SK-N-DZ (cell line): Measurements from ENCODE around the gene ST7. TPM values are rescaled to one million over a fixed set of nuclear protein-coding genes. Genes with fewer than 3 reads are reported as not detected.
"Not testable (repeated sequence)": the region's sequence is repeated elsewhere in the genome, so short reads cannot be mapped to it uniquely, and the experiment has no call there.

ENCODE experiments used
- DNase-seq: peaks from one replicate; pipeline ENCODE4 v3.0.0-alpha.2; 2015; ENCODE audit warnings: low spot score
- polyA plus RNA-seq, 2 experiments: library from polyadenylated mRNA; depleted of rRNA; stranded (reverse); fragments of >200 nt; gene quantifications; 2 replicates each; pipeline ENCODE4 v1.2.3, GENCODE V29; 2014

ST7 gene, protein sequence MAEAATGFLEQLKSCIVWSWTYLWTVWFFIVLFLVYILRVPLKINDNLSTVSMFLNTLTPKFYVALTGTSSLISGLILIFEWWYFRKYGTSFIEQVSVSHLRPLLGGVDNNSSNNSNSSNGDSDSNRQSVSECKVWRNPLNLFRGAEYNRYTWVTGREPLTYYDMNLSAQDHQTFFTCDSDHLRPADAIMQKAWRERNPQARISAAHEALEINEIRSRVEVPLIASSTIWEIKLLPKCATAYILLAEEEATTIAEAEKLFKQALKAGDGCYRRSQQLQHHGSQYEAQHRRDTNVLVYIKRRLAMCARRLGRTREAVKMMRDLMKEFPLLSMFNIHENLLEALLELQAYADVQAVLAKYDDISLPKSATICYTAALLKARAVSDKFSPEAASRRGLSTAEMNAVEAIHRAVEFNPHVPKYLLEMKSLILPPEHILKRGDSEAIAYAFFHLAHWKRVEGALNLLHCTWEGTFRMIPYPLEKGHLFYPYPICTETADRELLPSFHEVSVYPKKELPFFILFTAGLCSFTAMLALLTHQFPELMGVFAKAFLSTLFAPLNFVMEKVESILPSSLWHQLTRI
- 7.6 and 19.4 TPM in 2 replicates for polyA plus RNA-seq (2014; cell fraction: cytosol; rRNA removed)
- 8.6 and 14.3 TPM in 2 replicates for polyA plus RNA-seq (2014; cell fraction: nucleus; rRNA removed)

GRCh38 chr7:116953372-116953905 is at the start of gene ST7:
ST7 (plus strand) TSS chr7:116953501; CDS start chr7:116953541, 40 bp downstream.
- DNase-seq: peak; percentile 55

- no peak for DNase-seq
Observed at GRCh38 chr7:116906391-116906790, 46.9 kb upstream of the ST7 start.

- DNase-seq: no peak
Observed at GRCh38 chr7:116910383-116910782, 42.9 kb upstream of the ST7 start.

DNA sequence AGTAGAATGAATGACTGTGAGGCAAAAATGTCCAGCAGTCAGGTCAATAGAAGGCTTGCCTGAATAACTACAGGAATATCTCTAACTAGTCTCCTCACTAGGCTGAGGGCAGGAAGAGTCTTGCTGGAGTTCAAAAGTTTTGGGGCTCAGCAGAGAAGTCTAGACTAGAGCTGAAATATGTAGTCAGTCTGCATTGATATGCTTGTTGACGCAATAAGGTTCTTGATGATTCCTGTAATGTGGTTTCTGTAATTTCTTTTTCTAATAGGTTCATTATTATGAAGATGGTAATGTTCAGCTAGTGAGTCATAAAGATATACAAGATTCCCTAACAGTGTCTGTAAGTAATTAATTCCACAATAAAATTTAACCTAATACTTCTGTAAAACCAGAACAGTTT is 41.5 kb upstream of the ST7 start:
- DNase-seq: no peak

DNA sequence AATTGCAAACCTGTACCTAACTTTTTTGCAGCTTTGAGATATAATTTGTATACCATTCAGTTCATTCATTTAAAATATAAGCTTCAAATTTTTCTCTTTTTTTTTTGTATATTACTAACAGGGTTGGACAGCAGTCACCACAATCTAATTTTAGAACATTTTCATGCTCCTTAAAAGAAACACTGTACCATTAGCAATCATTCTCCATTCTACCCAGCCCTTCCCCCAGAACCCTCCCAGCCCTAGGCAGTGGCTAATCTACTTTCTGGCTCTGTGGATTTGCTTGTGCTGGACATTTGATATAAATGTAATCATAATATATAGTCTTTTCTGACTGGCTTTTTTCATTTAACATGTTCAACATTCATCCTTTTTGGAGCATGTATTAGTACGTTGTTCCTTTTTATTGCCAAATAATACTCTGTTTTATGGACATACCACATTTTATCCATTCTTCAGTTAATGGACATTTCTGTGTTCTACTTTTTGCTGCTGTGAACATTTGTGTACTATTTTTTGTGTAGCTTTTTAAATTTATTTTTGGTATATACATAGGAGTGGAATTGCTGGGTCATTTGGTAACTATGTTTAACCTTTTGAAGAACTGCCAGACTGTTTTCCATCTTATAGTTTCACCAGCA is 40.9 kb upstream of the ST7 start:
- DNase-seq: no peak

DNA sequence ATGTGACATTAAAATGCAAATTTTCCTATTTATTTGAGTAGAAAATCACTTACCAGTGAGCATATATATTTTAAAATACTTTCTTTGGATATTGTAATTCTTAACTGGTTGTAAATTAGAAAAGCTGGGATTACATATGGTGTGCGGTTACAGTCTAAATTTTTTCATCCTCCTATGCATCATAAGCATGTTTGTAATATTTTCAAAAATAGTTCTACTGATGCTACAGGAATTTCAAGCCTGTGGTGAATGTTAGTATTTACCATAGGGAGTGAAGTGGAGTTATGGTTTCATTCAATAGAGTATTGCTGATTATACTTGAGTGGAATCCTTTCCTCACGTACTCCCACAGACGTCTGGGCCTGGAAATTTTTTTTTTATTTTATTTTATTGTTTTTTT is 34.6 kb upstream of the ST7 start:
- DNase-seq: no peak

GRCh38 chr7:116920359-116920758 is 32.9 kb upstream of the ST7 start:
- no peak for DNase-seq

DNA sequence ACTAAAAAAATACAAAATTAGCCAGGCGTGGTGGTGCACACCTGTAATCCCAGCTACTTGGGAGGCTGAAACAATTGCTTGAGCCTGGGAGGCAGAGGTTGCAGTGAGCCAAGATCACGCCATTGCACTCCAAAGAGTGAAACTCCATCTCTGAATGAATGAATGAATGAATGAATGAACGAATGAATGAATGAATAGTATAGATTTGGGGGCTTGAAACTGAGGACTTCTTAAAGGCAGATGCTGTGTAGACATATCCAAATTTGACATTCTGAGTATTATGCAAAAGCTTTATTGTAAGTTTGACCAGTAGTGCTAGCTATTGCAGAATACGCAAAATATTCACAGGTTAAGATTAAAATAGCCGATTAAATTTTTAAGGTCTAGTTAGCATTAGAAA is 30.8 kb upstream of the ST7 start:
- DNase-seq: no peak

- no peak for DNase-seq
Observed at GRCh38 chr7:116924741-116925140, 28.6 kb upstream of the ST7 start.

DNA sequence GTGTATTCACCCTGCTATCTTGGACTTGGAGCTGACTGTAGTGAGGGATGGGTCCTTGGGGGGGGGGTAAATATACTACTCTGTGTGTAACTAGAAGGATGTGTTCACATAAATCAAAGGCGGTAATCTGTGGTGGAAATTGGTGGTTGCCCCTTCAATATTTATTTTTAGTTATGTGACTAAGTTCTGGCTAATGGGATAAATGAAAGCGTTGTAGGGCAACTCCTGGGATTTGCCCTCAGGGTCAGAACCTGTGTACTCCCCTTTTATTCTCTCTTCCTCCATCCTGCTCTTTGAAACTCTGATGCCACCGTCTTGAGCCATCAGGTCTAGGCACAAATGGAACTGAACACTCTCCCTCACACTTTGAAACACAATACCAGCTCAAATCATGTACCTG is 24.3 kb upstream of the ST7 start:
- DNase-seq: no peak

DNA sequence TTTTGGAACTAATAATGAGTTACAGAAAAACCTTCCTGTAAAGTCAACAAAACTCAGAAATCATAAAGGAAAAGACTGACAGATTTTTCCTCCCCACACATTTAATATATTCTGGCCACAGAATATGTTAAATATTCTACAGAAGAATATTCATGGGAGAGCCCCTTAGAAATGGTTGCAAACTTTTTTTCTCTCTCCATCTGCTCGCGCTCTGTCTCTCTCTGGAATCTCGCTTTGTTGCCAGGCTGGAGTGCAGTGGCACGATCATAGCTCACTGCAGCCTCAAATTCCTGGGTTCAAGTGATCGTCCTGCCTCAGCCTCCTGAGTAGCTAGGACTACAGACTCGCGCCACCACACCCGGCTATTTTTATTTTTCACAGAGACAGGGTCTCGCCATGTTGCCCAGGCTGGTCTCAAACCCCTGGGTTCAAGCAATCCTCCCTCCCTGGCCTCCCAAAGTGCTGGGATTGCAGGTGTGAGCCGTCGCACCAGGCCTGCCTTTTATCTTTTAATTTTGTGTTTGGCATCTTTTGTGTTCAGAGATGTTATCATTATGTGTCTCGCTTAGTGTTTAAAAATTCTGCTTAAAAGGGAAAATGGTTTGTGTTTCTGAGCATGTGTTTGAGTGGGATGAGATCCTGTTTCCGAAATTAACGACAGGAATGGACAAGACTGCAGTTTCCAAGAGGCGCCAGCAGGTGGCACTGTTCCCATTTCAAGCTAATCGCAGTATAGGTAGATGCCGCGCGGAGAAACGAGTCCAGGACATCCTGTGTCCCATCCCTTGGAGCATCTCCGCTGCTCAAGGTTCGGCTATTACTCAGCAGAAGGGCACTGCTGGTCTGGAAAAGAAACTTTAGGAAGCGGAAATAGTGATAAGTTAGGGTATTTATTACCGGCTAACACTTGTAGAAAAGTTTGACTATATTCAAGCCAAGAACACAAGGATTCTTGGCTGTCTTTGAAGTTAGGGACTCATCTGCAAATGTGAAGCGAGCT is 23.1 kb upstream of the ST7 start:
- DNase-seq: peak; percentile 82

- DNase-seq: no peak
Observed at GRCh38 chr7:116932566-116932965, 20.7 kb upstream of the ST7 start.

- no peak for DNase-seq
Observed at GRCh38 chr7:116933465-116933864, 19.8 kb upstream of the ST7 start.

DNA sequence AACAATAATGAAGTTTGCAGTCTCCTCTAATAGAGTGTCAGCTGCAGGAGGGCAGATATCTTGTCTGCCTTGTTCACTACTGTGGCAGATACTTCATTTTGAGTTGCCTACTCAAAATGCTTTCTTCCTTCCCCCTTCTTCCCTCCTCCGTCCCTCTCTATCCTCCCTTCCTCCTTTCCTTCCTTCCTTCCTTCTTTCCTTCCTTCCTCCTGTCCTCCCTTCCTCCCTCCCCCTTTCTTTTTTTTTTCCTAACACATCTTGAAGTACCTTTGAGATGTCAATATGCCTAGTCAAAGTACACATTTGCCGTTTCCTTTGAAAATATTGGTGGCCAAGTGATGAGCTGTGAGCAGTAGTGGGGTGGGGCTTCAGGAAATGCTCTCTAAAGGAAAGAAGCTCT is 18.7 kb upstream of the ST7 start:
- no peak for DNase-seq

DNA sequence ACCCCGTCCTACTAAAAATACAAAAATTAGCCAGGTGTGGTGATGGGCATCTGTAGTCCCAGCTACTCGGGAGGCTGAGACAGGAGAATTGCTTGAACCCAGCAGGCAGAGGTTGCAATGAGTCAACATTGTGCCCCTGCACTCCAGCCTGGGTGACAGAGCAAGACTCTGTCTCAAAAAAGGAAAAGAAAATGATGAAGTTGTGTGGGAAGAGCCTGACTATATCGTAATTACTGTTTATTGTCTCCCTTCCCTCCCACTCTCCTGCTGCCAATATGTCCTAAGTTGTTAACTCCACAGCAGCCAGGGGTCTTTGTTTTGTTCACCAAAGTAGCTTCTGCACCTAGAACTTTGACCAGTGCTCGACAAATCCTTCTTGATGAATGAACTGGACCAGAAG is 16.5 kb upstream of the ST7 start:
- DNase-seq: not testable (repeated sequence)

- DNase-seq: no peak
Observed at GRCh38 chr7:116938678-116939077, 14.6 kb upstream of the ST7 start.

DNA sequence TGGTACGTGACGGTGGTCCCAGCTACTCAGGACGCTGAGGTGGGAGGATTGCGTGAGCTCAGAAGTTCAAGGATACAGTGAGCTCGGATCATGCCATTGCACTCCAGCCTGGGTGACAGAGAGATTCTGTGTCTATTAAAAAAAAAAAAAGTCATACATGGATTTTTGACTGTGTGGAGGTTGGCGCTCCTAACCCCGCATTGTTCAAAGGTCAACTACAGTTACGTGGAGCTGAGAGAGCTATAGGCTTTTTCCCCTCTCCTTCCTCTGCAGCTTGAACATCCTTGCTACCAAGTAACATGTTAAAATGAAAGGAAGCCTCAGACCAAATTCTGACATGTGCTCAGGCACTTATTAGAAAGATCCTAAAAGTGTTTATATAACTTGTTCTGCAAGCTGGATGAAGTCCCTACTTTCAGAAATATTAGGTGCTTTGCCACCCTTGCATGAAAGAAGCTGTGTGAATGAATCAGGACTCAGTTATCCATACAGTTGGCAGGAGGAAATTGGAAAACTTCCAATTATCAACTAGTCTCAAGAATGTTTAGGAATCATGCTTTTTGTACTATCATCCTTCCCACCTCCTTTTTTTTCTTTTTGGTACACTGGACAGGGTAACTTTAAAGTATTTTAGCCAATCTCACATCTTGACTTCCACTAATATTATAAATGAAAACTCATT is 12.5 kb upstream of the ST7 start:
- DNase-seq: no peak

- no peak for DNase-seq
Observed at GRCh38 chr7:116942504-116942903, 10.8 kb upstream of the ST7 start.

DNA sequence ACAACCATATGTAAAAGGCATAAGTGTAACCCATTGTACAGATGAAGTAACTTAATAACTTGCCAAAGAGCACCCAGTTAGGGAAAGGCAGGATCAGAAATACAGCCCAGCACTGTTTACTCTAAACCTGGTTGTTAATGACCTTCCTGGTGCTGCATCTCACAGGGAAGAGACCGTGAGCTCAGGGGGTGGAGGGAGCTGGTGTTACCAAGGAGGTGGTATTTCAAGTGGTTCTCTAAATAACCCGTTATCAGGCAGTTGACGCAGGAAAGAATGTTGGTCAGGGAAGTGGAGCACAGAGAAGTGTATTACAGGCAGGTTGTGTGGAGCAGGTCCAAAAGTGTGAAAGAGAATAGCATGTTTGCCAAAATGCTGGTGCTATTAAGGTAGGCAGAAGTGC is 4.4 kb upstream of the ST7 start:
- DNase-seq: no peak

DNA sequence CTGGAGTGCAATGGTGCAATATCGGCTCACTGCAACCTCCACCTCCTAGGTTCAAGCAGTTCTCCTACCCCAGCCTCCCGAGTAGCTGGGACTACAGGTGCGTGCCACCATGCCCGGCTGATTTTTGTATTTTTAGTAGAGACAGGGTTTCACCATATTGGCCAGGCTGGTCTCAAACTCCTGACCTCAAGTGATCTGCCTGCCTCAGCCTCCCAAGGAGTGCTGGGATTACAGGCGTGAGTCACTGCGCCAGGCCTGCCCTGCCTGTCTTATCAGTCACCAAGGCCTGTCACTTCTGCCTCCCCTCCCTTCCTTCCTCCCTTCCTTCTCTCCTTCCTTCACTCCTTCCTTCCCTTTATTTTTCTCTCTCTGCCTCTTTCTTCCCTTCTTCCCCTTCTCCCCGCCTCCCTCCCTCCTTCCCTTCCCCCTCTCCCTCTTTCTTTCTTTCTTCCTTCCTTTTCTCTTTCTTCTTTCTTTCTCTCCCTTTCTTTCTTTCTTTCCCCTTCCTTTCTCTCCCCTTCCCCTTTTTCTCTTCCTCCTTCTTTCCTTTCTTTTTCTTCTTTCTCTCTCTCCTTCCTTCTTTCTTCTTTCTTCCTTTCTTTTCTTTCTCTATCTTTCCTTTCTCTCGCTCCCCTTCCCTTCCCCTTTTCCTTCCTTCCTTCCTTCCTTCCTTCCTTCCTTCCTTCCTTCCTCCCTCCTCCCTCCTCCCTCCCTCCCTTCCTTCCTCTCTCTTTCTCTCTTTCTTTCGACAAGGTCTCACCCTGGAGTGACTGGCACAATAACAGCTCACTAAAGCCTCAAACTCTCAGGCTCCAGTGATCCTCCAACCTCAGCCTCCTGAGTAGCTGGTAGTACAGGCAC is 3.1 kb upstream of the ST7 start:
- no peak for DNase-seq
